HG02870 (cell line): ENCODE results near the gene MTHFSD.

Experiments
- ATAC-seq: cut with Tn5 transposase; IDR thresholded peaks from one replicate; pipeline ENCODE4 v1.9.1; 2021; ENCODE audit warnings: mild to moderate bottlenecking, moderate library complexity; ENCODE audit not compliant: unreplicated experiment

Gene MTHFSD

DNA sequence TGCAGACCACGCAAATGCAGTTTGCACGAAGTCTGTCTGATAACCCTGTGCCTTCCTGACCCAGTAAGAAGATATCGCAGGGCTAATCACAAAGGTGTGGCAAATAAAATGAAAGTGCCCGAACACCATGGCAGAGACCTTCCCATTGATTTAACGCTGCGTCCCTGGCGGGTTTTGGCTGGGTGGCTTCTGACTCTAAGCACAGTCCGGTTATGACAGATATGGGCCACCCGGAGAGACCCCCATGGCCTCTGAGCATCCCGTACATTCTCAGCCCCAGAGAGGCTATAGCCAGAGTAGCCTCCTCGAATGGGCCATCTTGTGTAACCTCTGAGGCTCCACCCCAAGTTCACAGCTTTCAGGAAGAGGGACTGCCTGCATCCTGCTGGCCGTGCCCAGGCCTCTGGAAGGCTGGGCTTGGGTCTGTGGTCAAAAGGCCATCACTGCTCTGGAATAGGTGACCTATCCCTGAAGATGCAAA lies 17.0 kb upstream of the MTHFSD start:
- no peak for ATAC-seq

DNA sequence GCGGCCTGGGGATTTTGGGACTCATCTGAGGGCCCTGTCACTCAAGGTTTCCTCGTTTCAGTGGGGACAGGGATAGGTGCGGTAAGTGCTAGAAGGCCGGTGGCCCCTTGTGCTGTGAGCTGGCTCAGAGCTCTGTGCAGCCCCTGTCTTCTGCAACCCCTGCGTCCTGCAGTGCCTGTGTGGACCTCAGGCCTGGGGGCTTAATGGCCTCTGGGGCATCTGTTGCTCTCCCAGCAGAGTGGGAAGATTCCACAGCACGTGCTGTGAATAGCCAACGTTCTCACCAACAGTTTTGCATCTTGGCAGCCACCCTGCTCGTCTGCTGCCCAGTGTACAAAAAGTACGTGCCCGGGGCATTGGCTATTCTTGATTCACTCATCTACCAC lies 16.5 kb upstream of the MTHFSD start:
- ATAC-seq, result no peak

DNA sequence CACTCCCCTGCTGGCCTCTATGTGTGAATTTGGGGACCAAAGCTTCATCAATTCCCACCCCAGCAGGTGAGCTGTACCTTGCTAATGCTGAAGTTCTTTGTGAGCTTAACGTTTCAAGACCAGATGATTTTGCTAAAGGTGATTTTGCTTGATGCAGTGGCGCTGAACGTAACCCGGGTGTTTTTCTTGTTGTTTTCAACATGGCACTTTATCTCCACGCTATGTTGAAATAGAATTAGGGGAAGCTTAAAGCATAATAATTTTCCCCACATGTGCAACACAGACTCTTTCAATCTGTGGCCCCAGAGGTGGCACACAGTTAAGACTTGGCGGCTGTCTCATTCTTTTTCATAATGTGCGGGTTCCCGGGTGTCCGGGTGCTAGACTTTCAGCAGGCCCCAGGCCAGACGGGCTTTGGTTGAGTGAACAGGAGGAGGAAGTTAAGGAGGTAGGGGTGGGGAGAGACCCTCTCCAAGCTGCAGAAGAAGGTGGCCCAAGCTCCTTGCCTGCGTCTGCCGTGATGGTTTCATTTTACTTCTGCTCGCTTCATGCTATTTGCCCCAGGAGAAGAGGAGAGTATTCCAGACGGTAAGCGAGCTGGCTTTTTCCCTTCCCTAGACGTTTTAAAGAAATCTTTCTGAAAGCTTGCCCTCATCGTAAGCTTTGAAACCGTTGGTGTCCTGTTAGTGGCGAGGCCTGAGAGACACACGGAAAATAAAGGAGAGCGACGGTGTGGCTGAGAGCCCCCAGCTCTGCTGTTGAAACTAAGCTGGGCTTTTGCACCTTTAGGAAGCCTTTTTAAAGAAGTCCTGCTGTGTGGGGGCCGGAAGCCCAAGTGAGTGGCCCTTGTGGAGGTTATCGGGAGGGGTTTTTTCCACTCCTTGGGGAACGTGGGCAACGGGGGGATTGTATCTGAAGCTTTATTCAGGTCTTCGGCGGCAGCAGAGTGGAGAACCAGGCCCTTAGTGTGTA lies 15.8 kb upstream of the MTHFSD start:
- ATAC-seq, result no peak

DNA sequence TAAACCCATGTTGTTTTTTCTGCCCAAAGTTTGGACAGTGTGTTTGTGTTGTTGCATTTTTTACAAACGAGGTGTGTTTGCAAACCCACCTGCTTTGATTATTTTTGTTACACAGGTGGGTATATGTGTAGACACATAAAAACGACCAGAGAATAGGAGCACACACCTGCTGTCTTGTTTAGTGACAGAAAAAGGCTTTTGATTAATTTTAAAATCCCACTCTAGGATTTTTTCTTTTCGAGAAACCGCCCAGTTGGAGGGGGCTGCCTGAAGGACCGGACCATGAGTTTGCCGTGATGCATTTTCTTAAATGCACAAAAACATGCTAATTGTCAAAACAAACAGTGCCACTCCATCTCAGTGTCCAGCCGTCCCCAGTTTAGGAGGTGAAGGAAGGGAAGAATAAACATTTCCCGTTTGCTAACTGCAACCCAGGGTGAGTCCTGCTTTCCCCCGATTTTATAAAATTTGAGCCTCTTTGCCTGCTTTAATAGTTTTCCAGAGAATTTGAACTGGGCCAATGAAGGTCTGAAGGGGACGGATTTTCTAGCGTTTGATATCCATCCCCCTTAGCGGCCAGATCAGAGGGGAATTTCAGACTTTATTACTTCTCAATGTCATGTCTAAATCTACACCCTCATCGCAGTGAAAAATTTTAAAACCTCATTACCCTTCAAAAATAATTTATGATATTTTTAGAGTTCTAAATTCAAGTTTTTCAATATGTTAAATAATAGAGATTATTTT lies 14.8 kb upstream of the MTHFSD start:
- no peak for ATAC-seq

DNA sequence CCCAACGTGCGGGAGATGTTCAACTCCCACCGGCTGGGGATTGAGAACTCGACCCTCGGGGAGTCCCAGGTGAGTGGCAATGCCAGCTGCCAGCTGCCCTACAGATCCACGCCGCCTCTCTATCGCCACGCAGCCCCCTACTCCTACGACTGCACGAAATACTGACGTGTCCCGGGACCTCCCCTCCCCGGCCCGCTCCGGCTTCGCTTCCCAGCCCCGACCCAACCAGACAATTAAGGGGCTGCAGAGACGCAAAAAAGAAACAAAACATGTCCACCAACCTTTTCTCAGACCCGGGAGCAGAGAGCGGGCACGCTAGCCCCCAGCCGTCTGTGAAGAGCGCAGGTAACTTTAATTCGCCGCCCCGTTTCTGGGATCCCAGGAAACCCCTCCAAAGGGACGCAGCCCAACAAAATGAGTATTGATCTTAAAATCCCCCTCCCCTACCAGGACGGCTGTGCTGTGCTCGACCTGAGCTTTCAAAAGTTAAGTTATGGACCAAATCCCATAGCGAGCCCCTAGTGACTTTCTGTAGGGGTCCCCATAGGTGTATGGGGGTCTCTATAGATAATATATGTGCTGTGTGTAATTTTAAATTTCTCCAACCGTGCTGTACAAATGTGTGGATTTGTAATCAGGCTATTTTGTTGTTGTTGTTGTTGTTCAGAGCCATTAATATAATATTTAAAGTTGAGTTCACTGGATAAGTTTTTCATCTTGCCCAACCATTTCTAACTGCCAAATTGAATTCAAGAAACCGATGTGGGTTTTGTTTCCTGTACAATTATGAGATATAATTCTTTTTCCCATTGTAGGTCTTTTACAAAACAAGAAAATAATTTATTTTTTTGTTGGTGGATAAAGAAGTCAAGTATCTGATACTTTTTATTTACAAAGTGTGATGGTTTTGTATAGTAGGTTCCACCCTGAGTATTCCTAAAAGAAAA lies 13.9 kb upstream of the MTHFSD start:
- ATAC-seq, result no peak

DNA sequence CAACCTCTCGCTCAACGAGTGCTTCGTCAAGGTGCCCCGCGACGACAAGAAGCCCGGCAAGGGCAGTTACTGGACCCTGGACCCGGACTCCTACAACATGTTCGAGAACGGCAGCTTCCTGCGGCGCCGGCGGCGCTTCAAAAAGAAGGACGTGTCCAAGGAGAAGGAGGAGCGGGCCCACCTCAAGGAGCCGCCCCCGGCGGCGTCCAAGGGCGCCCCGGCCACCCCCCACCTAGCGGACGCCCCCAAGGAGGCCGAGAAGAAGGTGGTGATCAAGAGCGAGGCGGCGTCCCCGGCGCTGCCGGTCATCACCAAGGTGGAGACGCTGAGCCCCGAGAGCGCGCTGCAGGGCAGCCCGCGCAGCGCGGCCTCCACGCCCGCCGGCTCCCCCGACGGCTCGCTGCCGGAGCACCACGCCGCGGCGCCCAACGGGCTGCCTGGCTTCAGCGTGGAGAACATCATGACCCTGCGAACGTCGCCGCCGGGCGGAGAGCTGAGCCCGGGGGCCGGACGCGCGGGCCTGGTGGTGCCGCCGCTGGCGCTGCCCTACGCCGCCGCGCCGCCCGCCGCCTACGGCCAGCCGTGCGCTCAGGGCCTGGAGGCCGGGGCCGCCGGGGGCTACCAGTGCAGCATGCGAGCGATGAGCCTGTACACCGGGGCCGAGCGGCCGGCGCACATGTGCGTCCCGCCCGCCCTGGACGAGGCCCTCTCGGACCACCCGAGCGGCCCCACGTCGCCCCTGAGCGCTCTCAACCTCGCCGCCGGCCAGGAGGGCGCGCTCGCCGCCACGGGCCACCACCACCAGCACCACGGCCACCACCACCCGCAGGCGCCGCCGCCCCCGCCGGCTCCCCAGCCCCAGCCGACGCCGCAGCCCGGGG lies 12.9 kb upstream of the MTHFSD start:
- ATAC-seq, result no peak

DNA sequence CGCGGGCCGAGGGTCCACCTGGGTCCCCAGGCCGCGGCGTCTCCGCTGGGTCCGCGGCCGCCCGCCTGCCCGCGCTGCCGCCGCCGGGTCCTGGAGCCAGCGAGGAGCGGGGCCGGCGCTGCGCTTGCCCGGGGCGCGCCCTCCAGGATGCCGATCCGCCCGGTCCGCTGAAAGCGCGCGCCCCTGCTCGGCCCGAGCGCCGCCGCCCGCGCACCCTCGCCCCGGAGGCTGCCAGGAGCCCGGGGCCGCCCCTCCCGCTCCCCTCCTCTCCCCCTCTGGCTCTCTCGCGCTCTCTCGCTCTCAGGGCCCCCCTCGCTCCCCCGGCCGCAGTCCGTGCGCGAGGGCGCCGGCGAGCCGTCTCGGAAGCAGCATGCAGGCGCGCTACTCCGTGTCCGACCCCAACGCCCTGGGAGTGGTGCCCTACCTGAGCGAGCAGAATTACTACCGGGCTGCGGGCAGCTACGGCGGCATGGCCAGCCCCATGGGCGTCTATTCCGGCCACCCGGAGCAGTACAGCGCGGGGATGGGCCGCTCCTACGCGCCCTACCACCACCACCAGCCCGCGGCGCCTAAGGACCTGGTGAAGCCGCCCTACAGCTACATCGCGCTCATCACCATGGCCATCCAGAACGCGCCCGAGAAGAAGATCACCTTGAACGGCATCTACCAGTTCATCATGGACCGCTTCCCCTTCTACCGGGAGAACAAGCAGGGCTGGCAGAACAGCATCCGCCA lies 12.1 kb upstream of the MTHFSD start:
- ATAC-seq, result no peak

DNA sequence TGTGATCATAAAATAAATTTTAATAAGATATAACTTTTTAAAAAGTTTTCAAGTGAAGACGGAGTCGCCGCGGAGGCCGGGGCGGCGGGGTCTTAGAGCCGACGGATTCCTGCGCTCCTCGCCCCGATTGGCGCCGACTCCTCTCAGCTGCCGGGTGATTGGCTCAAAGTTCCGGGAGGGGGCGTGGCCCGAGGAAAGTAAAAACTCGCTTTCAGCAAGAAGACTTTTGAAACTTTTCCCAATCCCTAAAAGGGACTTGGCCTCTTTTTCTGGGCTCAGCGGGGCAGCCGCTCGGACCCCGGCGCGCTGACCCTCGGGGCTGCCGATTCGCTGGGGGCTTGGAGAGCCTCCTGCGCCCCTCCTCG lies 11.5 kb upstream of the MTHFSD start, which contains the start of gene FOXC2:
Gene FOXC2 (plus strand): TSS at position 229 of the 365 bp plus-strand sequence. CDS start 507 bp downstream, outside the sequence.
- no peak for ATAC-seq

DNA sequence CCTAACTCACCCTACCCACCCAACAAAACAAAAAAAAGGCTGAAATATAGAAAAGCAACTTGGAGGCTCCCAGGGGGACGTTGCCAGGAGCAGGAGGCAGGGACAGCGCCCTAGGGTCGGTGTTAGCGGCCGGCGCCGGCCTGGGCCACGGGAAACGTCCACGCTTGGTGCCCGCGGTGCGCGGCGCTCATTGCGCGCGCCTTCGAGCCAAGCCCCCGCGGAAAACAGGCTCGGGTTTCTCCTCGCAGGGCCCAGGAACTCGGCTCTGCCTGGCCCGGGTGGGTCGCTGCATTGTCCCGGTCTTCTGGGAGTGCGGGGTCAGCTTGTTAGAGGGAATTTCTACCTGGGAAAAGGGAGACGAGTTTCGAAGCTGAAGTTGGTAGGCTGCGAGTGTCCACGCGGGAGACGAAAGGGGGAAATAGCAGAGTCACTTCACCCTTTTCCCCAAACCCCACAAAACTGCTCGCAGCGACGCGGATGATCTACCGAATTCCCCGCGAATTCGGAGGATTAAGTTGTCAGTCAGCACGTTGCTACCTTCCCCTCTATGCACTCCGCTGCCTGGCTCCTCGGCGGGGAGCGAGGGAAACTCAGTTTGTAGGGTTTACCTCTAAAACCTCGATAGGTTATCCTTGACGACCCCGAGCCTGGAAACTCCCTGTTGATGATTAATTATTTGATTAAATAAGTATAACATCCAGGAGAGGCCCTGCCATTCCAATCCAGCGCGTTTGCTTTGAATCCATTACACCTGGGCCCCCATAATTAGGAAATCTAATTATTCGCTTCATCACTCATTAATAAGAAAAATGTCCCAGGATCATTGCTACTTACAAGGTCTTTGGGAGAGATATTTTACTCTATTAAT lies 10.8 kb upstream of the MTHFSD start:
- no peak for ATAC-seq

DNA sequence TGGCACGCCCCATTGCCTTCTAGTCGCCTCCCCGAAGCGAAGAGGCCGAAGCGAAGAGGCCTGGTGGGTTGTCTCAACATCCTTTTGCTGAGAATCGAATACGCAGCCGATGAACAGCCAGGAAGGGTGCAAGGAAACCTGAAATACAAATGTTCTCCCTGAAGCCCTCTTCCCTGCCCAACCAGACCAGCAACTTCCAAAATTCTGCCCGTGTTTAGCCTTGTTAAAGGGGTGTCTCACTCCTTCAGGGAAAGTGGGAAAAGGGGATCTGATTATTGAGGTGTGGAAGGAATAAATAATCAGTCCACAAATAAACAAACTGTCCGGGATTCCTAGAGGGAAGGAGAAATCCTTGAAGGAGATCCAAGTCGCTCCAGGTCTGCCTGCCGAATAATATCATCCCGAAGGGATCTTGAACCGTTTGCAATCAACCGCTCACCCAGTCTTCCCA lies 10.2 kb upstream of the MTHFSD start:
- no peak for ATAC-seq

DNA sequence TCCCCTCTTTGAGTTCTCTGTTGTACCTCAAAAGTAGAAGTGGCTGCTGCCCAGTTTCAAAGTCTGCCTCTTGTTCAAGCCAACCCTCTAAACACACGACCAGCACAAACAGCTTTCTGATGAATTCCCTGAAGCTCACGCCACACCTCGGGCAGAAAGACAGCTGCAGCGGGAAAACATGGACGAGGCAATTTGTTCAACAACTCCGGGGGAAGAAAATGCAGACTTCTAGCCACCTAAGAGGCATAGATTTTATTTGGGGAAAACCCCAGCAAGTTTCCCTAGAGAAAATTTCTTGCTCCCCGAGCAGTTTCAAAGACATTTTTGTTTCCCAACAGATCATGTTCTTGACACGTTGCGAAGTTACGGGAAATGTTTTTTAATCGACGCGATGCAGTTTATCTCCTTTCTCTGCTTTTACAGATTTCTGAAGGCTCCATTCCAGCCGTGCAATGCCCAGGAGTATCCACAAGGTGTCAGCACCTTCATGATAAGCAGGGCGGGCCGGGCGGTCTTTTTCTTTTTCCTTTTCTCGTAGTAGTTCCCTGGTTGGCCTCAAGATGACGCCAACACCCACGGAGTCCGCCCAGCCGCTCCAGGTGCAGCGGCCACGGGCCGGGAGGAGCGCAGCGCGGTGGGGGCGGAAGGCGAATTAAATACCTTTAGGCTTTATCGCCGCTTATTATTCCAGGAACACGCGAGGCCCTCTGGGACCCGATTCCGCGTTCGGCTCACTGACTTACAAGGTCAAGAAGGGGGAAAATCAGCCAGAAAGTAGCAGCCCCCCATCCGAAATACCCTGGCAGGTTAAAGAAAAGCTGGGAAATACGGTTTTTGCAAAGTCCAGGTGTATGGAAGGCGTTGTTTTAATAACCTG lies 8.7 kb upstream of the MTHFSD start:
- ATAC-seq, result no peak

DNA sequence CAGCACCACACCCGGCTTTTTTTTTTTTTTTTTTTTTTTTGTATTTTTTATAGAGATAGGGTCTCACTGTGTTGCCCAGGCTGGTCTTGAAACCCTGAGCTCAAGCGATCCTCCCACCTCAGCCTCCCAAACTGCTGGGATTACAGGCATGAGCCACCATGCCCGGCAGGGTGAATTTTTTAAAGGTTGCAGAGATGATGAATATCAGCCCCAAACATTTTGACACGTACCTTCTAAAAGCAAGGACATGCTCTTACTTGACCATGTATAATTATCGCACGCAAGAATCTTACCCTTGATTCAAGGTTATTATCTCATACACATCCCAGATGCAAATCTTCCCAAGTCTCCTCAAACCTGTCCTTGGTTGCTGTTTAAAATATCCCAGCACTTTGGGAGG lies 7.3 kb upstream of the MTHFSD start:
- no peak for ATAC-seq

DNA sequence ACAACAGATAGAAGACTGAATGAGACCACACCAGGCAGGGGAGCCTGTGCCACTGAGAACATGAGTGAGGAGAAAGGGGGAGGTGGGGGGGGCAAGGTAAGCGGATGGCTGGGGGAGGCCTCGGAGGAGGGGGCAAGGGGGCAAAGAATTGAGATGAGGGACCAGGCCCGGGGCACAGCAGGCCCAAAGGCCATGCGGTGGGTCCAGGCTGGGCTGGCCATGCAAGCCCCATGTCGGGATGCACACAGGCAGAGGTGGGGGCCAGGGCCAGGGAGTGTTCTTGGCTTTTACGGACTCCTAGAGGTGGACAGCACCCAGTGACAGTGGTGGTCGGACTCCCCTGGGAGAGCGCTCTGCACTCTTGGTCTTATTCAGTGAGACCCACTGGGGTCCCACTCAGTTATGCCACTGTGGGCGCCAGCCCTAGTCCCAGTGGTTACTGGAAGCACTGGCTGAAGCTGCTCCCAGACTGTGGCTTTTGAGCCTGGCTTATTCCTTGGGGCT lies 4.8 kb upstream of the MTHFSD start:
- ATAC-seq, result no peak

DNA sequence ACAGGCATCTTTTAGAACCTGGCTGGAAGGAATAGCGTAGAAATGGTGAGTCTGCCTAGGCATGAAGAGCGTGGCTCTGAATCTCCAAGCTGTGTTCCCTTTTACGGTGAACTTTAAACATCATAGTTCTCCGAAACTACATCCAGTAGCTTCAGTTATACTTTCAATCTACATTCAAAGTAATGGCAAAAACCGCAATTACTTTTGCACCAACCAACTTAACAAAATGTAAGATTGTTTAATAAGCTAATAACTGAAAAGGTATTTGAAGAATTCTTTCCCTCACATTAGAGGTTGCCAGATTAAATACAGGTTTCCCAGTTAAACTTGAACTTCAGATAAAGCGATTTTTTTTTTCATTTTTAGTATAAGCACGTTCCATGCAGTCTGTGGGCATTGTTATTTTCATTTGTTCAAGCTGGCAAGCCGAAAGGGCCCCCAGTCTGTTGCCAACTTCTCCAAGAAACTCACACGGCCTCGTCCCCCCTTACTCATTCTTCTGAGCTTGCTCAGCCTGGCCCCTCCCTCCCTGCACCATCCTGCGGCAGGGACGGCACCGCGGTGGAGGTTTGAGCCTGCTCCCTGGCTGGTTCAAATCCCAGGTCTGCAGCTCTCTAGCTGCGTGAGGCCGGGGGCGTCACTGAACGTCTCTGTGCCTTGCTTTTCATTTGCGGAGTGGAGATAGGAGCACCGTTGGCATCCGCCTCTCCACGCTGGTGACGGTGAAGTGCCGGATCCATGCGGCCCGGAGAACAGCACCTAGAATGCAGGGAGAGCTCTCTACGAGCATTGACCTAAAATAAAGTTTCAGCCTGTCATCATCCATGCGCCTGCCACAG lies 3.5 kb upstream of the MTHFSD start:
- ATAC-seq, result no peak

DNA sequence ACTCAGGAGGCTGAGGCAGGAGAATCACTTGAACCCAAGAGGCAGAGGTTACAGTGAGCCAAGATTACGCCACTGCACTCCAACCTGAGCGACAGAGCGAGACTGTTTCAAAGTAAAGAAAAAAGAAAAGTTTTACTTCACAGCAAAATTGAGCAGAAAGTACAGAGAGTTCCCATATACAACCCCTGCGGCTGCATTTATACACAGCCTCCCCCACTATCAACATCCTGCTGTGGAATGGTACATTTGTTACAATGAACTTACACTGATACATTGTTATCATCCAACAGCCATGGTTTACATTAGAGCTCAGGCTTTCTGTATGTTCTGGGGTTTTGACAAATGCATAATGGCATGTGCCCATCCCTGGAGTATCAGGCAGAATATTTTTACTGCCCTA lies 2.6 kb upstream of the MTHFSD start:
- no peak for ATAC-seq

DNA sequence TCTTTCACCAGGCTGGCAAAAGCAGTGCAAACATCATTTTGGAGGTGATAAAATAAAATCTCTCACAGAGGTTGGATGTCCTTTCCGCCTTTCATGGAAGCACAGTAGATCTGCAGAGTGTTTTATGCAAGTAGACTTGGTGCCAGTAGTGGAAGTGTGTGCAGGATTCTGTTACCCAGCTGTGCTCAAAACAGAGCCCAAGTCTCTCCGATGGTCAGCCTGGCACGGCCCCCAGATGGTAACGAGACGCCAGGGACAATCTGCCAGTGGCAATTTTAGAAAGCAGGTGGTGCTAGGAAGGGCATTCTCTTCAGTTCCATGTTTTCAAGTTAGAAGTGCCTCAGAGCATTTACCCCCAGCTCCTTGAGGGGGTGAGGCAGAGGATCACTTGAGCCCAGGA lies 1.5 kb upstream of the MTHFSD start:
- no peak for ATAC-seq
